Upper lobe of left lung (tissue), 6 donors: ENCODE results near the gene MRPS27. TPM values are rescaled to one million over a fixed set of nuclear protein-coding genes. Genes with fewer than 3 reads are reported as not detected.

Source experiments
- ATAC-seq, 2 donors: fragments of 200-7000 bp; cut with Tn5 transposase; one replicate each; pipeline ENCODE4 v1.9.1; 2022; ENCODE audit warnings: mild to moderate bottlenecking in 2 of 2, moderate library complexity in 2 of 2; ENCODE audit not compliant: low FRiP score in 2 of 2
- DNase-seq, 2 donors: peaks; one replicate each; pipeline ENCODE4 v3.0.0-alpha.2; 2019 to 2020
- H3K27ac ChIP-seq, 4 donors: fragments of 200-600 bp; sonication (generic); one replicate each; pipeline ENCODE4 v1.5.1; 2016 to 2019
- H3K27me3 ChIP-seq, 4 donors: fragments of 200-600 bp; sonication (generic); one replicate each; pipeline ENCODE4 v1.5.1; 2017 to 2019
- H3K36me3 ChIP-seq, 4 donors: fragments of 200-600 bp; sonication (generic); one replicate each; pipeline ENCODE4 v1.5.1; 2016 to 2019
- H3K4me1 ChIP-seq, 4 donors: fragments of 200-600 bp; sonication (generic); one replicate each; pipeline ENCODE4 v1.5.1; 2018 to 2019
- H3K4me3 ChIP-seq, 4 donors: fragments of 200-600 bp; sonication (generic); one replicate each; pipeline ENCODE4 v1.5.1; 2017 to 2019; ENCODE audit warnings: mild to moderate bottlenecking in 2 of 4, moderate library complexity in 1 of 4
- H3K9me3 ChIP-seq, 4 donors: fragments of 200-600 bp; sonication (generic); one replicate each; pipeline ENCODE4 v1.5.1; 2018 to 2019
- EP300 ChIP-seq, 4 donors: sonication (generic); formaldehyde crosslinking; IDR thresholded peaks; one replicate each; pipeline ENCODE4 v1.5.1; 2017; ENCODE audit warnings: antibody characterized with exemption in 4 of 4, control low read depth in 2 of 4
- POLR2A ChIP-seq, 4 donors: fragments of 450-650 bp; IDR thresholded peaks; one replicate each; pipeline ENCODE4 v1.5.1; 2016 to 2017; ENCODE audit warnings: antibody characterized with exemption in 4 of 4, mild to moderate bottlenecking in 2 of 4
- POLR2AphosphoS5 ChIP-seq, 2 donors: sonication (generic); formaldehyde crosslinking; IDR thresholded peaks; one replicate each; pipeline ENCODE4 v1.5.1; 2017; ENCODE audit warnings: antibody characterized with exemption in 2 of 2
- WGBS, 2 donors: methylation state at CpG; one replicate each; pipeline ENCODE4 v1.1.5; 2017 to 2018; 5-methylcytosine and 5-hydroxymethylcytosine counted together
- total RNA-seq, 6 donors: library from RNA; depleted of rRNA in 4 of 6; stranded (reverse); fragments of >200 nt in 4 of 6; gene quantifications; one replicate each; pipeline versions ENCODE4 v1.1.0 to v1.2.1, GENCODE V29; 2016 to 2021
- TF ChIP-seq, protein P1 (sequence below), 6 experiments: fragments of 450-650 bp in 4 of 6; fragments of 200-600 bp in 2 of 6; sonication (generic) in 2 of 6; IDR thresholded peaks; one replicate each; pipeline ENCODE4 v1.5.1; 2016 to 2019; ENCODE audit warnings: antibody characterized with exemption in 6 of 6
- donor health status: DM: no; HTN: no; CAD: no; lungs with moderate emphysema.
- donor health status: DM: no; HTN: yes; CAD: no; lungs with severe emphysema.

The MRPS27 gene
- total RNA-seq, 6 donors from 2014 or later = 15.7 to 36.9 (median 34.4) TPM

DNA sequence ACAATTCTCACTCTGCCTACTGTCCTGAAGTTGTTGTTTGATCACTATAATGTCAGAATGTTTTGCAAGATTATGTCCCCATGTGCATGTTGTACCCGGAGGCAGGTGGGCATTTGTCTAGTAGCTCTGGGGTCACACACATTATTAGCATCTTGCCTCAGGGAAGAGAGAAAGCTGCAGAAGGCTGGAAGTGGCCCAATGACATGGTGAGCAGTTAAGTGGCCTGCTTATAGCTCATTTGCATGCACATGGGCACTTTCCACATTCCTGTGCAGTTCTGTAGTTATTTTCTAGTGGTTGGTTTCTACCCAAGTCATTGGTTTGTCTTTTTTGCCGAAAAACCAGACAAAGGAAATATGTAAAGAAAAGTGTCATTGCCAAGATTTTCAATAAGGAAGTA is 131.9 kb downstream of the MRPS27 start:
- TF ChIP-seq POLR2AphosphoS5 (IDR thresholded peaks at IDR 0.05) (no peak), EP300 (IDR thresholded peaks at IDR 0.05) (no peak), POLR2A (IDR thresholded peaks at IDR 0.05) (no peak)
- TF ChIP-seq, protein P1, sequence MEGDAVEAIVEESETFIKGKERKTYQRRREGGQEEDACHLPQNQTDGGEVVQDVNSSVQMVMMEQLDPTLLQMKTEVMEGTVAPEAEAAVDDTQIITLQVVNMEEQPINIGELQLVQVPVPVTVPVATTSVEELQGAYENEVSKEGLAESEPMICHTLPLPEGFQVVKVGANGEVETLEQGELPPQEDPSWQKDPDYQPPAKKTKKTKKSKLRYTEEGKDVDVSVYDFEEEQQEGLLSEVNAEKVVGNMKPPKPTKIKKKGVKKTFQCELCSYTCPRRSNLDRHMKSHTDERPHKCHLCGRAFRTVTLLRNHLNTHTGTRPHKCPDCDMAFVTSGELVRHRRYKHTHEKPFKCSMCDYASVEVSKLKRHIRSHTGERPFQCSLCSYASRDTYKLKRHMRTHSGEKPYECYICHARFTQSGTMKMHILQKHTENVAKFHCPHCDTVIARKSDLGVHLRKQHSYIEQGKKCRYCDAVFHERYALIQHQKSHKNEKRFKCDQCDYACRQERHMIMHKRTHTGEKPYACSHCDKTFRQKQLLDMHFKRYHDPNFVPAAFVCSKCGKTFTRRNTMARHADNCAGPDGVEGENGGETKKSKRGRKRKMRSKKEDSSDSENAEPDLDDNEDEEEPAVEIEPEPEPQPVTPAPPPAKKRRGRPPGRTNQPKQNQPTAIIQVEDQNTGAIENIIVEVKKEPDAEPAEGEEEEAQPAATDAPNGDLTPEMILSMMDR (IDR thresholded peaks at IDR 0.05) = no peak
- no peak for ATAC-seq
- no peaks in the 10 kb centered on the region for H3K36me3 ChIP-seq
- DNase-seq = no peak
- 91 to 94% methylated on average over 2 of the region's 2 CpGs for WGBS, 2 donors
- no peaks in the 10 kb centered on the region for H3K9me3 ChIP-seq
- no peaks in the 10 kb centered on the region for H3K27me3 ChIP-seq
- no peak overlapping the region for H3K27ac ChIP-seq
- H3K4me1 ChIP-seq = no peaks in the 10 kb centered on the region
- H3K4me3 ChIP-seq = no peak overlapping the region

DNA sequence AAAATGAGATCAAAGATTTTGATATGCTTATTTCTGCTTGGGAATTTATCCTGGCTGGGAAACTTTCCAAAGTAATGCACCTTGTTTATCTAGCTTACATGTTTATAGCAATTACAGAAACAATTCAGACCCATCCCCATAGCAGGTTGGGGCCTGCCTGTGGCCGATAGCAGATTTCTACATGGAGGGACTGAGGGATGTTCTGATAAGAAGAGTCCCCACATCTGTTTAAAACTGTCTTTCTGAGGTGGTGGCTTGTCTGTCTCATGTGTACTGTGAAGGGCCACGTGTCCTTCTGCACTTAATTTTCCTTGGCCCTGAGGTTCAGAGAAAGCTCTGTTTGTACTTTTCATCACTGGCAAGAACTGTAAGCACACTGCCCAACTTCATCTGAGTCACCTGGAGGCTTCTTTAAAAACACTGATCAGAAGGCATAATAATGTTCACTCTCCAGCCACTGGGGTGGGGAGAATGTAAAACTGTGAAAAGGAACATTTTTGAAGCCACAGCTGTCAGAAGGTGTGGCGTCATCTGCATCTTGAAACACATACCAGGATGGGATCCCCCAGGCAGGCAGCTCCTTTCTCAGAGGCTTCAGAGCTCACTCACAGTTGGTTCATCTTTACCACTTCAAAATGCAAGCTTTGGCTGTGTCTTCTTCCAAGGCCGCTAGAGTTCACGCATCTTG is 132.5 kb downstream of the MRPS27 start:
- DNase-seq = no peak
- Histone ChIP-seq H3K27ac (no peak overlapping the region), H3K4me1 (no peaks in the 10 kb centered on the region), H3K27me3 (no peaks in the 10 kb centered on the region), H3K9me3 (no peaks in the 10 kb centered on the region), H3K4me3 (no peak overlapping the region), H3K36me3 (no peaks in the 10 kb centered on the region)
- WGBS, 2 donors = 78 to 95% methylated on average over 5 of the region's 5 CpGs
- ATAC-seq = peak in 1 of 2 donors; percentile 9
- TF ChIP-seq, protein P1 (IDR thresholded peaks at IDR 0.05) = no peak
- no peak for TF ChIP-seq POLR2AphosphoS5 (IDR thresholded peaks at IDR 0.05)
- no peak for TF ChIP-seq EP300 (IDR thresholded peaks at IDR 0.05)
- no peak for TF ChIP-seq POLR2A (IDR thresholded peaks at IDR 0.05)

DNA sequence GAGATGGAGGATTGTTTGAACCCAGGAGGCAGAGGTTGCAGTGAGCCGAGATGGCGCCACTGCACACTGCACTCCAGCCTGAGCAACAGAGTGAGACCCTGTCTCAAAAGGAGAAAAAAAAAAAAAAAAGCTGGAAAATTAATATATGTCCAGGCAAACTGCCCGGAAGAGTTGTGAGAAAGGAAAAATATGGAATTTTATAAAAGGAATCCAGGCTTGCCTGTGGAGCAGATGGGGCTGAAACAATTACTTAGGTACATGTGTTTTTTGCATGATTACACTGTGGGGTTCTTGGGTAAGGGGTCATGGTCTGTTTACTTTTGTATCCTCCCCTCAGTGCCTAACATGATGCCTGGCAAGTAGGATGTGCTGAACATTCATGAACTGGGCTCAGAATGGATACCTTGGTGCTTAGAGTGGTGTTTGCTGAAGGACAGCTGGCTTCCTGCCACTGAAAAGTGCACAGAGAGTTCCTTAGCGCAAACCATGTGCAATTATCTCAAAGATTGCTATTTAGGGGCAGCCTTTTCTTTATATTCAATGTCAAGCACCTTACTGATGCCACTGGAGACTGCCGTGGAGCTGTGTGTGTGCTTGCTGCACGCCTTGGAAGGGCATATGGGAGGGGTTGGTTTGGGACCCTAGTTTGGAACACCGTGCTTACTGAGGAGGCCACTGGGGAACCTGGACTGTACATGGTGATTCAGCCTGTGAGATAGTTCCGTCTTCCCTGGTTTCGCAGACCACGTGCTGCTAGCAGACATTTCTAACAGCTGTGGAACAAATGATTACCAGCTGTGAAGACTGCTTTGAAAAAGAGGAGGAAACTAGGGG is 134.3 kb downstream of the MRPS27 start:
- Histone ChIP-seq H3K36me3 (no peaks in the 10 kb centered on the region), H3K4me1 (no peaks in the 10 kb centered on the region), H3K27me3 (no peaks in the 10 kb centered on the region), H3K27ac (no peak overlapping the region), H3K4me3 (no peak overlapping the region), H3K9me3 (no peaks in the 10 kb centered on the region)
- WGBS, 2 donors = 81 to 90% methylated on average over 10 of the region's 10 CpGs
- no peak for TF ChIP-seq POLR2A (IDR thresholded peaks at IDR 0.05)
- TF ChIP-seq, protein P1 (IDR thresholded peaks at IDR 0.05) = no peak
- TF ChIP-seq POLR2AphosphoS5 (IDR thresholded peaks at IDR 0.05) = no peak
- no peak for TF ChIP-seq EP300 (IDR thresholded peaks at IDR 0.05)
- peak in 1 of 2 donors; percentile 83 for ATAC-seq
- no peak for DNase-seq

DNA sequence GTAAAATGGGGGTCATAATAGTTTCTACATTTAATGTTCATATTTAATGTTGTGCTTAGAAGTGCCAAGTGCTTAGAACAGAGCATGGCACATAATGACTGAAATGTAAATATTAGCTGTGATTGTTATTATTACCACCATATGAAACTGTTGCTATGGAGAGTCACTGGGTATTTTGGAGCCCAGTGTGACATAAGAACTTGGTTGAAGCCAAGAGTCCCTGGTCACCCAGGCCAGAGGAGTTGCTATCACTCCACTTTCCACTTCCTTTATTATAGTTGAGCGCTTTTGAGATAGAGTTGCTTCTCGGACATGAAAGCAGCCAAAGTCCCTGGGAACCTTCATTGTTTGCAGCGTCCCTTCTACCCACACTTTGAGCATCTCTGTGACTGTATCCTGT is 135.6 kb downstream of the MRPS27 start:
- Histone ChIP-seq H3K9me3 (no peaks in the 10 kb centered on the region), H3K27me3 (no peaks in the 10 kb centered on the region), H3K4me1 (peaks cover 0 to 3% (median 0%) of the 10 kb centered on the region in 4 donors), H3K4me3 (no peak overlapping the region), H3K36me3 (no peaks in the 10 kb centered on the region), H3K27ac (no peak overlapping the region)
- TF ChIP-seq, protein P1 (IDR thresholded peaks at IDR 0.05) = no peak
- no peak for TF ChIP-seq EP300 (IDR thresholded peaks at IDR 0.05)
- TF ChIP-seq POLR2A (IDR thresholded peaks at IDR 0.05) = no peak
- no peak for DNase-seq
- 91 to 94% methylated on average over 3 of the region's 3 CpGs for WGBS, 2 donors
- no peak for ATAC-seq
